ENCODE data around the gene CTNNA3. TPM values are rescaled to one million over a fixed set of nuclear protein-coding genes. Genes with fewer than 3 reads are reported as not detected.
A peak's percentile ranks its signal among the peaks of the same experiment; 100 is the strongest.

The CTNNA3 gene
- total and polyA plus RNA-seq, 2 donors (not counting 1 experiment from before 2014, with no cell fraction given): not detected

GRCh38 chr10:67015225-67015624 lies 680.8 kb downstream of the CTNNA3 start:
- peak in 1 of 2 donors; percentile 50 for DNase-seq (ENCODE audit: low read depth in 2 of 2)
- H3K79me2 ChIP-seq (ENCODE audit: control insufficient read depth, insufficient read depth, low read length): no peaks in the 10 kb centered on the region
- no peak overlapping the region for H3K4me3 ChIP-seq (replicated peaks in 1 of 4; ENCODE audit: control extremely low read depth in 1 of 4, insufficient read depth in 1 of 4, low read depth in 3 of 4, low read length in 4 of 4)
- H4K20me1 ChIP-seq (ENCODE audit: control insufficient read depth, extremely low read depth, insufficient read depth, low read length): no peaks in the 10 kb centered on the region
- H3K27ac ChIP-seq (ENCODE audit: insufficient read depth, low read length): no peak overlapping the region
- H3K9me3 ChIP-seq (ENCODE audit: control insufficient read depth, insufficient read depth, low read depth, low read length): no peaks in the 10 kb centered on the region
- H3K36me3 ChIP-seq (ENCODE audit: control insufficient read depth, insufficient read depth, low read length): no peaks in the 10 kb centered on the region
- no peak overlapping the region for H2AFZ ChIP-seq (ENCODE audit: low read length)
- H3K9ac ChIP-seq (ENCODE audit: insufficient read depth, low read length): no peak overlapping the region
- no peaks in the 10 kb centered on the region for H3K27me3 ChIP-seq (ENCODE audit: control insufficient read depth, insufficient read depth, low read length)
- TF ChIP-seq CTCF (conservative IDR thresholded peaks at IDR 0.05 in 1 of 2, IDR thresholded peaks at IDR 0.05 in 1 of 2; ENCODE audit: low read depth in 1 of 2, low read length in 2 of 2): no peak
- no peak for TF ChIP-seq EZH2 (IDR thresholded peaks at IDR 0.05; ENCODE audit: low read length, missing control alignments)
- no peak overlapping the region for H3K4me2 ChIP-seq (ENCODE audit: extremely low read depth, insufficient read depth, low read length)
- no peaks in the 10 kb centered on the region for H3K4me1 ChIP-seq (ENCODE audit: control insufficient read depth, extremely low read depth, insufficient read depth, low read length)

DNA sequence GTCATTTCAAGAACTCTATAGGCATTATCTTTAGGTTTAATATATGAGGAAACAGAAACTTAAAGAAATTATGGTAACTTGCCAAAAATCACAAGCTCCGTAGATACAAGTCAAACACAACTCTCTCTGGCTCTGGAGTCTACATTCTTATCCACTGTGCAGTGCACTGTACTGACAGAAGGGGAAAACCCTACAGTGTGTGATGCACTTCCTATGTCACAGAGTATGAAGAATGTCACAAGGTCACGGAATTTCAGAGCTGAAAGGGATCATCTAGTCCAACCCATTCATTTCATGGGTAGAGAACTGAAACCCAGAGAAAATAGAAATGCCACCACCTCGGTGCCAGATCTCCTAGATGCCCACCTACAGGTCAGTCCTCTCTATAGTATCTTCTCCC lies 684.0 kb downstream of the CTNNA3 start:
- no peaks in the 10 kb centered on the region for H4K20me1 ChIP-seq (ENCODE audit: control insufficient read depth, extremely low read depth, insufficient read depth, low read length)
- DNase-seq (ENCODE audit: low read depth in 2 of 2): no peak

DNA sequence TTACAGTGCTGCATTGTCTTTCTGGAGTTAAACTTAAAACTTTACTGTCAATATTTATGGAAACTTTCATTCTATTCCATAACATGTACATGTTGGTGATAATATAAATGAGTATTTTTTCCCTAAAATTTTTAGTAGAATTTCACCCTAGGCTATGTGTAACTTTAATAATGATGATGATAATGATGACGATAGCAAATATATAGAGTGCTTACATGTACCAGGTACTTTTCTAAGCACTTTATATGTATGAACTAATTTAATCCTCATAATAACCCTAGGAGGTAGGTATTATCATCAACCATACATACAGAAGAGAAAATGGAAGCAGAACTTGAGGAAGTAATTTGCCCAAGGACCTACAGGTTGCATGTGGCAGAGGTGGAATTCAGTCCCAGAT lies 684.5 kb downstream of the CTNNA3 start:
- Histone ChIP-seq H3K9me3 (ENCODE audit: control insufficient read depth, insufficient read depth, low read depth, low read length) (no peaks in the 10 kb centered on the region), H3K27me3 (ENCODE audit: control insufficient read depth, insufficient read depth, low read length) (no peaks in the 10 kb centered on the region)
- TF ChIP-seq EZH2 (IDR thresholded peaks at IDR 0.05; ENCODE audit: low read length, missing control alignments) (no peak), CTCF (conservative IDR thresholded peaks at IDR 0.05 in 1 of 2, IDR thresholded peaks at IDR 0.05 in 1 of 2; ENCODE audit: low read depth in 1 of 2, low read length in 2 of 2) (no peak)

More for the DNA sequence above, 684.0 kb downstream of the CTNNA3 start:
- Histone ChIP-seq H3K79me2 (ENCODE audit: control insufficient read depth, insufficient read depth, low read length) (no peaks in the 10 kb centered on the region), H3K9me3 (ENCODE audit: control insufficient read depth, insufficient read depth, low read depth, low read length) (no peaks in the 10 kb centered on the region), H3K36me3 (ENCODE audit: control insufficient read depth, insufficient read depth, low read length) (no peaks in the 10 kb centered on the region), H3K4me1 (ENCODE audit: control insufficient read depth, extremely low read depth, insufficient read depth, low read length) (no peaks in the 10 kb centered on the region), H3K27ac (ENCODE audit: insufficient read depth, low read length) (no peak overlapping the region), H3K4me3 (replicated peaks in 1 of 4; ENCODE audit: control extremely low read depth in 1 of 4, insufficient read depth in 1 of 4, low read depth in 3 of 4, low read length in 4 of 4) (no peak overlapping the region), H3K4me2 (ENCODE audit: extremely low read depth, insufficient read depth, low read length) (no peak overlapping the region), H3K9ac (ENCODE audit: insufficient read depth, low read length) (no peak overlapping the region), H2AFZ (ENCODE audit: low read length) (no peak overlapping the region), H3K27me3 (ENCODE audit: control insufficient read depth, insufficient read depth, low read length) (no peaks in the 10 kb centered on the region)
- TF ChIP-seq CTCF (conservative IDR thresholded peaks at IDR 0.05 in 1 of 2, IDR thresholded peaks at IDR 0.05 in 1 of 2; ENCODE audit: low read depth in 1 of 2, low read length in 2 of 2): no peak

More for the DNA sequence above, 684.5 kb downstream of the CTNNA3 start:
- no peak overlapping the region for H2AFZ ChIP-seq (ENCODE audit: low read length)
- H3K4me3 ChIP-seq (replicated peaks in 1 of 4; ENCODE audit: control extremely low read depth in 1 of 4, insufficient read depth in 1 of 4, low read depth in 3 of 4, low read length in 4 of 4): no peak overlapping the region
- H3K4me2 ChIP-seq (ENCODE audit: extremely low read depth, insufficient read depth, low read length): no peak overlapping the region
- no peaks in the 10 kb centered on the region for H3K79me2 ChIP-seq (ENCODE audit: control insufficient read depth, insufficient read depth, low read length)
- no peaks in the 10 kb centered on the region for H3K36me3 ChIP-seq (ENCODE audit: control insufficient read depth, insufficient read depth, low read length)
- no peak overlapping the region for H3K27ac ChIP-seq (ENCODE audit: insufficient read depth, low read length)
- H3K9ac ChIP-seq (ENCODE audit: insufficient read depth, low read length): no peak overlapping the region
- no peak for DNase-seq (ENCODE audit: low read depth in 2 of 2)
- no peaks in the 10 kb centered on the region for H4K20me1 ChIP-seq (ENCODE audit: control insufficient read depth, extremely low read depth, insufficient read depth, low read length)
- H3K4me1 ChIP-seq (ENCODE audit: control insufficient read depth, extremely low read depth, insufficient read depth, low read length): no peaks in the 10 kb centered on the region
